Spleen (tissue), 7 donors: ENCODE measurements around the gene RAB2B.

Experiments
- CTCF ChIP-seq, 11 experiments: fragments of 200-600 bp in 7 of 11; fragments of 450-650 bp in 4 of 11; sonication (generic) in 4 of 11; IDR thresholded peaks in 8 of 11; conservative IDR thresholded peaks in 3 of 11; 1 replicate in 7 of 11; 2 replicates in 4 of 11; pipeline versions ENCODE4 v1.4.0 to v1.8.0; 2016 to 2021; ENCODE audit warnings: antibody characterized with exemption in 11 of 11, inconsistent platforms in 4 of 11, mild to moderate bottlenecking in 1 of 11
- POLR2A ChIP-seq, 3 donors: fragments of 450-650 bp; IDR thresholded peaks; one replicate each; pipeline ENCODE4 v1.5.1; 2017; ENCODE audit warnings: antibody characterized with exemption in 3 of 3, mild to moderate bottlenecking in 1 of 3
- POLR2AphosphoS5 ChIP-seq, 3 donors: sonication (generic); formaldehyde crosslinking; IDR thresholded peaks; one replicate each; pipeline ENCODE4 v1.5.1; 2017; ENCODE audit warnings: antibody characterized with exemption in 3 of 3
- donor health status: DM: no; HTN: no; CAD: no; lungs with moderate emphysema.
- donor health status: DM: no; HTN: no; CAD: no.
- donor health status: DM: no; HTN: no; CAD: no.

DNA sequence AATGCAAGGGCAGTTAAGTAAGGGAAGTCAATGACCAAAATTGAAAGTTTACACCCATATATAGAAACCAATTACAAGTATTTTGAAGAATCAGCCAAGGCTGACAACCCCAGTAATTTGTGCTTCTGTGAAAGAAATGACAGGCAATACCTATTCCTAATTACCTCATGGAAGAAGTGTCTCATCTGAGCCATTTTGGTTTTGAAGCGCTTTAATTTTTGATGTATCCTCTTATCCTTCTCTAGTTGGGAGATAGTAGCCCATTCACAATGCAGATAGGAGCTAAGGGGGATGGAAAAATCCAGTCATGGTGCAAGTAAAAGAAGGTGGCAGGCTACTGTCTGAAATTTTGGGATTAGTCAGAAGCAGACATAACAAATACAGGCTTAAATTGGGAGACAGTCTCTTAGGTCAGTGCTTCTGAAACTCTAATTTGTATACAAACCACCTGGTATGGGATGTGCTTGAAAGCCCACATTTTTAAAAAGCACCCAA is 62.6 kb downstream of the RAB2B start:
- TF ChIP-seq CTCF (IDR thresholded peaks at IDR 0.05 in 8 of 11, conservative IDR thresholded peaks at IDR 0.05 in 3 of 11) = no peak
- no peak for TF ChIP-seq POLR2A (IDR thresholded peaks at IDR 0.05)
- TF ChIP-seq POLR2AphosphoS5 (IDR thresholded peaks at IDR 0.05) = no peak
